ENCODE results near the gene LRRC43.

DNA sequence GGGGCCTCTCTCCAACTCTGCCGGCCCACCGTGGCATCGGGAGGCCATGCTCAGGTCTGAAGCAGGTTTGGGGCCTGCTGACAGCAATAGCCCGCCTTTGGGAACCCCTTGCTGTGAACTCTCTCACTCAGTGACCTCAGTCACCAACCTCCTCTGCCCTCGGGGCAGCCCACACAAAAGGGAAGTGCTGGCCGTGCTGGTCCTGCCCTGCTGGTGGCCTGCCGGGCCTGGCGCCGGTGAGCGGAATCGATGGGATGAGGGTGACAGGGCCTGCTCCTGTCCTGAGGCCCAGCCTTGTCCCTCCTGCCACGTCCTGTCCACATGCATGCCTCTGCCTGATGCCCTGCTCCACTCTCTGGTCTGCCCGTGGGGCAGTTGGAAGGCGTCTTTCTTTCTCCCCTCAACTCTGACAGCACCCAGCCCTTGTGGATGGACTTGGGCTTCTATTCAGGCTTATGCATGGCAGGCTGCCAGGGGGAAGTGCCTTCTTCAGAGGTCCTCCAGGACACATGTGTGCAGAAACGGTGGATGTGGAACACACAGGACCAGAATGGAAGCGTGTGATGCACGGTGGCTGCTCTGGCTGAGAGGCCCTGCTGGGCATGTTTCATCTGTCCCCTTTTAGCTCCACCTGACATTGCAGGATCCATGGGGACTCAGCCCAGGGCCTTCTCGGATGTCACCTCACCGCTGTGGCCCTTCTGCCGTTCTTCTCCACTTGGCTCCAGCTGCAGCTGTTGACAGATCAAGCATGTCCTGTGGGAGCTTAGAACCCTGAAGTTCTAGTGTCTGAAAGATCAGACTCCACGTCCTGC, 40.8 kb upstream of the LRRC43 start:
- no peak for TF ChIP-seq TP53 (CRISPR knock-in tag; IDR thresholded peaks at IDR 0.05)
- TF ChIP-seq FOSB (CRISPR knock-in tag; IDR thresholded peaks at IDR 0.05) = no peak
- TF ChIP-seq, protein P1, sequence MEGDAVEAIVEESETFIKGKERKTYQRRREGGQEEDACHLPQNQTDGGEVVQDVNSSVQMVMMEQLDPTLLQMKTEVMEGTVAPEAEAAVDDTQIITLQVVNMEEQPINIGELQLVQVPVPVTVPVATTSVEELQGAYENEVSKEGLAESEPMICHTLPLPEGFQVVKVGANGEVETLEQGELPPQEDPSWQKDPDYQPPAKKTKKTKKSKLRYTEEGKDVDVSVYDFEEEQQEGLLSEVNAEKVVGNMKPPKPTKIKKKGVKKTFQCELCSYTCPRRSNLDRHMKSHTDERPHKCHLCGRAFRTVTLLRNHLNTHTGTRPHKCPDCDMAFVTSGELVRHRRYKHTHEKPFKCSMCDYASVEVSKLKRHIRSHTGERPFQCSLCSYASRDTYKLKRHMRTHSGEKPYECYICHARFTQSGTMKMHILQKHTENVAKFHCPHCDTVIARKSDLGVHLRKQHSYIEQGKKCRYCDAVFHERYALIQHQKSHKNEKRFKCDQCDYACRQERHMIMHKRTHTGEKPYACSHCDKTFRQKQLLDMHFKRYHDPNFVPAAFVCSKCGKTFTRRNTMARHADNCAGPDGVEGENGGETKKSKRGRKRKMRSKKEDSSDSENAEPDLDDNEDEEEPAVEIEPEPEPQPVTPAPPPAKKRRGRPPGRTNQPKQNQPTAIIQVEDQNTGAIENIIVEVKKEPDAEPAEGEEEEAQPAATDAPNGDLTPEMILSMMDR (IDR thresholded peaks at IDR 0.05) = no peak
- TF ChIP-seq CBX8 (IDR thresholded peaks at IDR 0.05) = no peak
- TF ChIP-seq, protein P2, sequence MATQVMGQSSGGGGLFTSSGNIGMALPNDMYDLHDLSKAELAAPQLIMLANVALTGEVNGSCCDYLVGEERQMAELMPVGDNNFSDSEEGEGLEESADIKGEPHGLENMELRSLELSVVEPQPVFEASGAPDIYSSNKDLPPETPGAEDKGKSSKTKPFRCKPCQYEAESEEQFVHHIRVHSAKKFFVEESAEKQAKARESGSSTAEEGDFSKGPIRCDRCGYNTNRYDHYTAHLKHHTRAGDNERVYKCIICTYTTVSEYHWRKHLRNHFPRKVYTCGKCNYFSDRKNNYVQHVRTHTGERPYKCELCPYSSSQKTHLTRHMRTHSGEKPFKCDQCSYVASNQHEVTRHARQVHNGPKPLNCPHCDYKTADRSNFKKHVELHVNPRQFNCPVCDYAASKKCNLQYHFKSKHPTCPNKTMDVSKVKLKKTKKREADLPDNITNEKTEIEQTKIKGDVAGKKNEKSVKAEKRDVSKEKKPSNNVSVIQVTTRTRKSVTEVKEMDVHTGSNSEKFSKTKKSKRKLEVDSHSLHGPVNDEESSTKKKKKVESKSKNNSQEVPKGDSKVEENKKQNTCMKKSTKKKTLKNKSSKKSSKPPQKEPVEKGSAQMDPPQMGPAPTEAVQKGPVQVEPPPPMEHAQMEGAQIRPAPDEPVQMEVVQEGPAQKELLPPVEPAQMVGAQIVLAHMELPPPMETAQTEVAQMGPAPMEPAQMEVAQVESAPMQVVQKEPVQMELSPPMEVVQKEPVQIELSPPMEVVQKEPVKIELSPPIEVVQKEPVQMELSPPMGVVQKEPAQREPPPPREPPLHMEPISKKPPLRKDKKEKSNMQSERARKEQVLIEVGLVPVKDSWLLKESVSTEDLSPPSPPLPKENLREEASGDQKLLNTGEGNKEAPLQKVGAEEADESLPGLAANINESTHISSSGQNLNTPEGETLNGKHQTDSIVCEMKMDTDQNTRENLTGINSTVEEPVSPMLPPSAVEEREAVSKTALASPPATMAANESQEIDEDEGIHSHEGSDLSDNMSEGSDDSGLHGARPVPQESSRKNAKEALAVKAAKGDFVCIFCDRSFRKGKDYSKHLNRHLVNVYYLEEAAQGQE (IDR thresholded peaks at IDR 0.05) = no peak
- no peak for TF ChIP-seq CHD2 (IDR thresholded peaks at IDR 0.05; ENCODE audit: low read length, partially characterized antibody)
- TF ChIP-seq, protein P3, sequence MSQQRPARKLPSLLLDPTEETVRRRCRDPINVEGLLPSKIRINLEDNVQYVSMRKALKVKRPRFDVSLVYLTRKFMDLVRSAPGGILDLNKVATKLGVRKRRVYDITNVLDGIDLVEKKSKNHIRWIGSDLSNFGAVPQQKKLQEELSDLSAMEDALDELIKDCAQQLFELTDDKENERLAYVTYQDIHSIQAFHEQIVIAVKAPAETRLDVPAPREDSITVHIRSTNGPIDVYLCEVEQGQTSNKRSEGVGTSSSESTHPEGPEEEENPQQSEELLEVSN (IDR thresholded peaks at IDR 0.05; ENCODE audit: borderline replicate concordance, low read depth) = no peak
- TF ChIP-seq SMC3 (IDR thresholded peaks at IDR 0.05) = no peak
- no peak for TF ChIP-seq POLR2A (IDR thresholded peaks at IDR 0.05; ENCODE audit: low read length)
- TF ChIP-seq JUNB (IDR thresholded peaks at IDR 0.05) = no peak
- TF ChIP-seq, protein P4, sequence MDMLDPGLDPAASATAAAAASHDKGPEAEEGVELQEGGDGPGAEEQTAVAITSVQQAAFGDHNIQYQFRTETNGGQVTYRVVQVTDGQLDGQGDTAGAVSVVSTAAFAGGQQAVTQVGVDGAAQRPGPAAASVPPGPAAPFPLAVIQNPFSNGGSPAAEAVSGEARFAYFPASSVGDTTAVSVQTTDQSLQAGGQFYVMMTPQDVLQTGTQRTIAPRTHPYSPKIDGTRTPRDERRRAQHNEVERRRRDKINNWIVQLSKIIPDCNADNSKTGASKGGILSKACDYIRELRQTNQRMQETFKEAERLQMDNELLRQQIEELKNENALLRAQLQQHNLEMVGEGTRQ (IDR thresholded peaks at IDR 0.05) = no peak
- TF ChIP-seq RFX5 (IDR thresholded peaks at IDR 0.05) = no peak
- TF ChIP-seq, protein P5, sequence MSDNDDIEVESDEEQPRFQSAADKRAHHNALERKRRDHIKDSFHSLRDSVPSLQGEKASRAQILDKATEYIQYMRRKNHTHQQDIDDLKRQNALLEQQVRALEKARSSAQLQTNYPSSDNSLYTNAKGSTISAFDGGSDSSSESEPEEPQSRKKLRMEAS (IDR thresholded peaks at IDR 0.05) = no peak
- no peak for TF ChIP-seq MYC (IDR thresholded peaks at IDR 0.05; ENCODE audit: borderline replicate concordance, low read length)
